Peyer's patch (tissue), 4 donors: ENCODE results near the gene DDX27. TPM values are rescaled to one million over a fixed set of nuclear protein-coding genes. Genes with fewer than 3 reads are reported as not detected.
"Not testable (repeated sequence)": the region's sequence is repeated elsewhere in the genome, so short reads cannot be mapped to it uniquely, and the experiment has no call there.

Source experiments
- DNase-seq, 3 donors: peaks; one replicate each; pipeline ENCODE4 v3.0.0-alpha.2; 2017 to 2019
- H3K27ac ChIP-seq, 4 donors: fragments of 200-600 bp; sonication (generic); one replicate each; pipeline ENCODE4 v1.5.1; 2016 to 2019
- H3K27me3 ChIP-seq, 2 donors: fragments of 200-600 bp; sonication (generic); one replicate each; pipeline ENCODE4 v1.5.1; 2019
- H3K36me3 ChIP-seq, 3 donors: fragments of 200-600 bp; sonication (generic); one replicate each; pipeline ENCODE4 v1.5.1; 2016 to 2019
- H3K4me1 ChIP-seq, 4 donors: fragments of 200-600 bp; sonication (generic); one replicate each; pipeline ENCODE4 v1.5.1; 2016 to 2019
- H3K4me3 ChIP-seq, 4 donors: fragments of 200-600 bp; sonication (generic); 1 replicate in 3 of 4; 2 replicates in 1 of 4; pipeline ENCODE4 v1.5.1; 2016 to 2019; ENCODE audit warnings: mild to moderate bottlenecking in 1 of 4
- H3K9me3 ChIP-seq, 4 donors: fragments of 200-600 bp; sonication (generic); one replicate each; pipeline ENCODE4 v1.5.1; 2016 to 2019; ENCODE audit warnings: mild to moderate bottlenecking in 1 of 4
- CTCF ChIP-seq, 6 experiments: fragments of 450-650 bp in 4 of 6; fragments of 200-600 bp in 2 of 6; sonication (generic) in 1 of 6; IDR thresholded peaks; one replicate each; pipeline ENCODE4 v1.5.1; 2017 to 2019; ENCODE audit warnings: antibody characterized with exemption in 6 of 6, mild to moderate bottlenecking in 3 of 6, moderate library complexity in 1 of 6
- POLR2A ChIP-seq, 2 donors: fragments of 450-650 bp; IDR thresholded peaks; one replicate each; pipeline ENCODE4 v1.5.1; 2017; ENCODE audit warnings: antibody characterized with exemption in 2 of 2, mild to moderate bottlenecking in 2 of 2, moderate library complexity in 2 of 2
- total RNA-seq, 4 donors: library from RNA; depleted of rRNA; stranded (reverse); fragments of >200 nt; gene quantifications; one replicate each; pipeline ENCODE4 v1.1.0, GENCODE V29; 2016

The DDX27 gene
- total RNA-seq, 4 donors from 2014 or later, result 23.1 to 81.7 (median 39.2) TPM

GRCh38 chr20:49185071-49185761 lies 34.0 kb upstream of the DDX27 start:
- Histone ChIP-seq H3K36me3 (no peaks in the 10 kb centered on the region), H3K9me3 (no peaks in the 10 kb centered on the region), H3K4me1 (peaks cover 0 to 38% (median 5%) of the 10 kb centered on the region in 4 donors), H3K27me3 (no peaks in the 10 kb centered on the region), H3K4me3 (no peak overlapping the region), H3K27ac (no peak overlapping the region)
- DNase-seq, result no peak
- no peak for TF ChIP-seq POLR2A (IDR thresholded peaks at IDR 0.05)
- no peak for TF ChIP-seq CTCF (IDR thresholded peaks at IDR 0.05)

GRCh38 chr20:49186535-49187329 lies 32.5 kb upstream of the DDX27 start:
- peaks cover 0 to 31% (median 5%) of the 10 kb centered on the region in 4 donors for H3K4me1 ChIP-seq
- no peaks in the 10 kb centered on the region for H3K9me3 ChIP-seq
- TF ChIP-seq POLR2A (IDR thresholded peaks at IDR 0.05) (no peak), CTCF (IDR thresholded peaks at IDR 0.05) (no peak)
- peak overlapping the region; percentile 86 to 99 (median 91) for H3K4me3 ChIP-seq
- DNase-seq, result peak; percentile 68 to 85 (median 79)
- no peaks in the 10 kb centered on the region for H3K27me3 ChIP-seq
- H3K36me3 ChIP-seq, result no peaks in the 10 kb centered on the region
- peak overlapping the region; percentile 92 to 98 (median 95) for H3K27ac ChIP-seq

GRCh38 chr20:49187330-49187850 lies 31.8 kb upstream of the DDX27 start:
- DNase-seq, result peak in 2 of 3 donors; percentile 27 to 63
- peak overlapping the region; percentile 86 to 99 (median 91) for H3K4me3 ChIP-seq
- TF ChIP-seq CTCF (IDR thresholded peaks at IDR 0.05) (no peak), POLR2A (IDR thresholded peaks at IDR 0.05) (no peak)
- H3K36me3 ChIP-seq, result no peaks in the 10 kb centered on the region
- H3K4me1 ChIP-seq, result peaks cover 0 to 25% (median 5%) of the 10 kb centered on the region in 4 donors
- H3K9me3 ChIP-seq, result no peaks in the 10 kb centered on the region
- no peaks in the 10 kb centered on the region for H3K27me3 ChIP-seq
- H3K27ac ChIP-seq, result peak overlapping the region; percentile 92 to 98 (median 95)

- H3K36me3 ChIP-seq, result no peaks in the 10 kb centered on the region
- TF ChIP-seq POLR2A (IDR thresholded peaks at IDR 0.05), result peak; percentile 46 to 81
- TF ChIP-seq CTCF (IDR thresholded peaks at IDR 0.05), result no peak
- no peaks in the 10 kb centered on the region for H3K9me3 ChIP-seq
- peak within 1 kb of the TSS; percentile 92 to 98 (median 95) for H3K27ac ChIP-seq
- H3K4me1 ChIP-seq, result peaks cover 0 to 19% (median 5%) of the 10 kb centered on the region in 4 donors
- peak; percentile 94 to 98 (median 97) for DNase-seq
- no peaks in the 10 kb centered on the region for H3K27me3 ChIP-seq
- H3K4me3 ChIP-seq, result peak within 1 kb of the TSS; percentile 86 to 99 (median 91)
Measured at GRCh38 chr20:49187851-49188641, 31.2 kb upstream of the DDX27 start, which contains the start of gene STAU1. TSS of gene STAU1 (minus strand) at chr20:49188334. CDS start at chr20:49166201, 22,133 bp downstream.

GRCh38 chr20:49192944-49193518 lies 26.2 kb upstream of the DDX27 start:
- DNase-seq, result not testable (repeated sequence)

More at GRCh38 chr20:49192944-49193518, 26.2 kb upstream of the DDX27 start:
- H3K4me3 ChIP-seq, H3K27ac ChIP-seq, H3K36me3 ChIP-seq, H3K4me1 ChIP-seq, H3K27me3 ChIP-seq, H3K9me3 ChIP-seq: not testable (repeated sequence)
